HepG2 (cell line): ENCODE measurements around the gene KANSL1L. TPM values are rescaled to one million over a fixed set of nuclear protein-coding genes. Genes with fewer than 3 reads are reported as not detected.

ENCODE experiments used
- ATAC-seq: fragments of 200-7000 bp; cut with Tn5 transposase; 3 replicates; pipeline ENCODE4 v1.9.1; 2020; ENCODE audit warnings: mild to moderate bottlenecking, moderate library complexity
- BruUV-seq: library from RNA; stranded (reverse); fragments of 400-500 nt; replicated peaks from 2 replicates; lab custom pipeline; 2021; lab: Mats Ljungman, UMichigan
- CTCF ChIA-PET: fragments of 300-600 bp; formaldehyde crosslinking; extraction: SDS; loops from one replicate; lab custom pipeline; 2021; ENCODE audit warnings: low total read pairs, inconsistent platforms, low intra/inter-chr PET ratio; lab: Yijun Ruan, JAX
- POLR2A ChIA-PET: fragments of 350-600 bp; sonication (Branson Sonifier 250); formaldehyde crosslinking; loops from one replicate; lab custom pipeline; 2020; ENCODE audit warnings: antibody characterized with exemption, inconsistent platforms; lab: Yijun Ruan, JAX
- DNase-seq: peaks from one replicate; pipeline ENCODE4 v3.0.0-alpha.2; 2015; ENCODE audit warnings: low spot score
- FAIRE-seq: peaks from 3 replicates; lab custom pipeline; 2011; peaks lifted over from hg19 to GRCh38; lab: Jason Lieb, UNC
- H2AFZ ChIP-seq: one replicate; pipeline ENCODE4 v1.6.1; 2011; ENCODE audit warnings: low read length, inconsistent platforms
- H3K27ac ChIP-seq: fragments of 300-600 bp; 3 replicates; pipeline ENCODE4 v1.8.0; 2011; ENCODE audit warnings: mixed run types, mild to moderate bottlenecking, mixed read lengths, low read length, inconsistent platforms; ENCODE audit not compliant: insufficient read depth; ENCODE audit errors: extremely low read length
- H3K27me3 ChIP-seq, 2 experiments: fragments of 200-600 bp in 1 of 2; 2 replicates in 1 of 2; 3 replicates in 1 of 2; pipeline versions ENCODE4 v1.6.0 to v1.8.0; 2011; ENCODE audit warnings: low read length in 2 of 2, mild to moderate bottlenecking in 2 of 2, moderate library complexity in 2 of 2, inconsistent platforms in 1 of 2; ENCODE audit not compliant: insufficient read depth in 2 of 2, control insufficient read depth in 1 of 2
- H3K36me3 ChIP-seq, 2 experiments: fragments of 200-600 bp in 1 of 2; replicated peaks in 1 of 2; 2 replicates in 1 of 2; 3 replicates in 1 of 2; pipeline versions ENCODE4 v1.5.1 to v1.8.0; 2011; ENCODE audit warnings: low read length in 2 of 2, inconsistent platforms in 1 of 2; ENCODE audit not compliant: insufficient read depth in 2 of 2, control insufficient read depth in 1 of 2
- H3K4me1 ChIP-seq: 2 replicates; pipeline ENCODE4 v1.5.1; 2012; ENCODE audit warnings: low read length, inconsistent platforms; ENCODE audit not compliant: insufficient read depth
- H3K4me2 ChIP-seq: 2 replicates; pipeline ENCODE4 v1.6.0; 2011; ENCODE audit warnings: low read depth, low read length, inconsistent platforms
- H3K4me3 ChIP-seq, 3 experiments: fragments of 200-600 bp in 1 of 3; sonication (generic), shearing (Covaris generic) in 1 of 3; replicated peaks in 1 of 3; 2 replicates each; pipeline ENCODE4 v1.5.1; 2011 to 2016; ENCODE audit warnings: low read length in 3 of 3, inconsistent platforms in 2 of 3, low read depth in 2 of 3, mild to moderate bottlenecking in 2 of 3, control low read depth in 1 of 3, mixed read lengths in 1 of 3; ENCODE audit not compliant: insufficient read depth in 1 of 3
- H3K79me2 ChIP-seq: one replicate; pipeline ENCODE4 v1.6.1; 2011; ENCODE audit warnings: low read length, inconsistent platforms; ENCODE audit not compliant: insufficient read depth
- H3K9ac ChIP-seq: 2 replicates; pipeline ENCODE4 v1.6.0; 2011; ENCODE audit warnings: mild to moderate bottlenecking, low read depth, low read length, inconsistent platforms; ENCODE audit not compliant: insufficient read depth
- H3K9me3 ChIP-seq: 2 replicates; pipeline ENCODE4 v1.5.1; 2012; ENCODE audit warnings: mild to moderate bottlenecking, low read length
- H4K20me1 ChIP-seq: 2 replicates; pipeline ENCODE4 v1.6.0; 2011; ENCODE audit warnings: inconsistent platforms, mild to moderate bottlenecking, low read length, moderate library complexity; ENCODE audit not compliant: insufficient read depth
- CTCF ChIP-seq: sonication (generic); formaldehyde crosslinking; IDR thresholded peaks from 2 replicates; pipeline ENCODE4 v1.5.0; 2020; ENCODE audit warnings: mild to moderate bottlenecking, missing genetic modification reagents, moderate library complexity
- GLMP ChIP-seq: sonication (generic); formaldehyde crosslinking; IDR thresholded peaks from 2 replicates; pipeline ENCODE4 v1.9.0; 2021; ENCODE audit warnings: missing genetic modification reagents, mild to moderate bottlenecking, borderline replicate concordance
- KDM5A ChIP-seq: fragments of 200-600 bp; sonication (generic); IDR thresholded peaks from 2 replicates; pipeline ENCODE4 v1.7.0; 2018; ENCODE audit warnings: antibody characterized with exemption, mild to moderate bottlenecking, low read length, borderline replicate concordance
- MAZ ChIP-seq, 2 experiments: sonication (generic) in 1 of 2; formaldehyde crosslinking in 1 of 2; IDR thresholded peaks; 2 replicates each; pipeline versions ENCODE4 v1.5.0 to v1.6.1; 2012 to 2020; ENCODE audit warnings: low read depth in 2 of 2, mild to moderate bottlenecking in 2 of 2, borderline replicate concordance in 1 of 2, improper control_type of control experiment in 1 of 2, low read length in 1 of 2, missing genetic modification reagents in 1 of 2, moderate library complexity in 1 of 2
- RBM22 ChIP-seq: fragments of 200-400 bp; formaldehyde crosslinking; optimal IDR thresholded peaks from 2 replicates; pipeline ENCODE3; 2017; ENCODE audit warnings: mild to moderate bottlenecking, low read length, moderate library complexity
- SMC3 ChIP-seq: IDR thresholded peaks from 2 replicates; pipeline ENCODE4 v1.6.1; 2011; ENCODE audit warnings: low read length, improper control_type of control experiment
- STAG1 ChIP-seq: sonication (generic); formaldehyde crosslinking; IDR thresholded peaks from 2 replicates; pipeline ENCODE4 v1.4.0; 2020; ENCODE audit warnings: missing genetic modification reagents
- THYN1 ChIP-seq: sonication (generic); formaldehyde crosslinking; IDR thresholded peaks from 2 replicates; pipeline ENCODE4 v1.8.1; 2023; ENCODE audit warnings: low read depth, mild to moderate bottlenecking, moderate library complexity, missing genetic modification reagents, borderline replicate concordance
- TMF1 ChIP-seq: sonication (generic); formaldehyde crosslinking; IDR thresholded peaks from 2 replicates; pipeline ENCODE4 v1.8.1; 2022; ENCODE audit warnings: low read depth, missing genetic modification reagents
- ZNF329 ChIP-seq: sonication (generic); formaldehyde crosslinking; IDR thresholded peaks from 2 replicates; pipeline ENCODE4 v1.9.0; 2021; ENCODE audit warnings: low read depth, mild to moderate bottlenecking, missing genetic modification reagents
- ZNF430 ChIP-seq: sonication (generic); formaldehyde crosslinking; IDR thresholded peaks from 2 replicates; pipeline ENCODE4 v1.9.0; 2021; ENCODE audit warnings: mild to moderate bottlenecking, missing genetic modification reagents
- in situ Hi-C: cut with HindIII; loops from 2 replicates; pipeline ENCODE4 v1.10.0; 2017; ENCODE audit warnings: low pct_unique_long_range_greater_than_20kb; ENCODE audit not compliant: extremely low pct_ligation_motif_present
- intact Hi-C: fragments of 100-400 bp; cut with micrococcal nuclease; formaldehyde crosslinking; loops from one replicate; pipeline ENCODE4 v1.10.0; 2022; ENCODE audit not compliant: unreplicated experiment
- polyA plus RNA-seq, 8 experiments: library from polyadenylated mRNA; depleted of rRNA in 3 of 8; stranded (reverse) in 7 of 8; unstranded in 1 of 8; fragments of >200 nt; fragmentation: Illumina TruSeq in 4 of 8; extraction: Trizol in 4 of 8; gene quantifications; 2 replicates each; pipeline versions ENCODE4 v1.2.1 to v1.2.3, GENCODE V29; 2011 to 2016; ENCODE audit warnings: low read depth in 4 of 8, missing spikeins in 1 of 8, mixed read lengths in 1 of 8; ENCODE audit not compliant: insufficient read depth in 1 of 8
- total RNA-seq, 5 experiments: library from RNA; depleted of rRNA; stranded (reverse); fragments of >200 nt; fragmentation: Illumina TruSeq; extraction: Trizol; gene quantifications; 2 replicates each; pipeline ENCODE4 v1.2.3, GENCODE V29; 2016; ENCODE audit warnings: low read depth in 1 of 5

Gene KANSL1L
- total and polyA plus RNA-seq, 2 of the 13 experiments (the other 11 are each of a cell fraction or from before 2014, with no cell fraction given): 5.4 to 10.3 TPM

- H3K9ac ChIP-seq: no peak overlapping the region
- no peaks in the 10 kb centered on the region for H3K79me2 ChIP-seq
- H3K4me1 ChIP-seq: peaks cover 7% of the 10 kb centered on the region; the same call in 1 of the 2 replicates
- no peak overlapping the region for H2AFZ ChIP-seq
- H3K36me3 ChIP-seq: no peaks in the 10 kb centered on the region
- in situ Hi-C loops: loop anchor here (5.0 to 25.0 kb wide), 3 partner anchors 127 to 1812 kb away; no protein-coding TSS in a partner anchor
- no peaks in the 10 kb centered on the region for H3K9me3 ChIP-seq
- no TSS peak for BruUV-seq
- intact Hi-C loops: loop anchor here (1.0 to 5.0 kb wide), 5 partner anchors 198 to 1804 kb away; no protein-coding TSS in a partner anchor
- peak; percentile 21 for FAIRE-seq
- H3K4me3 ChIP-seq: no peak overlapping the region
- H4K20me1 ChIP-seq: no peaks in the 10 kb centered on the region
- H3K27ac ChIP-seq: no peak overlapping the region
- no peak for ATAC-seq
- no peak for TF ChIP-seq ZNF329 (CRISPR knock-in tag)
- TF ChIP-seq TMF1 (CRISPR knock-in tag): no peak
- TF ChIP-seq MAZ (IDR thresholded peaks at IDR 0.05; ENCODE audit: borderline replicate concordance, low read depth, low read length): no peak
- no peak for TF ChIP-seq MAZ (CRISPR knock-in tag; IDR thresholded peaks at IDR 0.05; ENCODE audit: low read depth)
- TF ChIP-seq CTCF (CRISPR knock-in tag): peak; percentile 60
- peak; percentile 74 for TF ChIP-seq SMC3
- TF ChIP-seq GLMP (CRISPR knock-in tag): no peak
- TF ChIP-seq RBM22: no peak
- no peak for TF ChIP-seq KDM5A
- TF ChIP-seq ZNF430 (CRISPR knock-in tag): no peak
- TF ChIP-seq STAG1 (CRISPR knock-in tag): peak; percentile 74
- TF ChIP-seq THYN1 (CRISPR knock-in tag): no peak
- CTCF ChIA-PET: interaction anchor here (0.8 to 2.1 kb wide), 4 partner anchors 200 to 403 kb away, joined by 3 to 39 read pairs (median 4); no protein-coding TSS in a partner anchor
- H3K27me3 ChIP-seq: no peaks in the 10 kb centered on the region
- no peak overlapping the region for H3K4me2 ChIP-seq
- POLR2A ChIA-PET: interaction anchor here (1.0 kb wide), 1 partner anchor 28 kb away, joined by 3 read pairs; the partner anchor contains the start of gene KANSL1L
- DNase-seq: peak; percentile 31
Measured at GRCh38 chr2:210199186-210199765, 28.1 kb upstream of the KANSL1L start.
